Left renal cortex interstitium (tissue), 4 donors: ENCODE data around the gene SLC6A18. TPM values are rescaled to one million over a fixed set of nuclear protein-coding genes. Genes with fewer than 3 reads are reported as not detected.
A peak's percentile ranks its signal among the peaks of the same experiment; 100 is the strongest.

Experiments
- DNase-seq, 4 donors: peaks; one replicate each; pipeline ENCODE4 v3.0.0-alpha.2; 2013; ENCODE audit warnings: low read depth in 4 of 4, low spot score in 2 of 4, missing footprints in 1 of 4
- polyA plus RNA-seq, 4 donors: library from polyadenylated mRNA; unstranded; fragments of 120-200 nt; gene quantifications; one replicate each; pipeline ENCODE4 v1.2.1, GENCODE V29; 2013; ENCODE audit not compliant: insufficient read length in 4 of 4

SLC6A18 gene
- polyA plus RNA-seq, 4 donors = 0.29 to 5.4 (median 1.3) TPM

DNA sequence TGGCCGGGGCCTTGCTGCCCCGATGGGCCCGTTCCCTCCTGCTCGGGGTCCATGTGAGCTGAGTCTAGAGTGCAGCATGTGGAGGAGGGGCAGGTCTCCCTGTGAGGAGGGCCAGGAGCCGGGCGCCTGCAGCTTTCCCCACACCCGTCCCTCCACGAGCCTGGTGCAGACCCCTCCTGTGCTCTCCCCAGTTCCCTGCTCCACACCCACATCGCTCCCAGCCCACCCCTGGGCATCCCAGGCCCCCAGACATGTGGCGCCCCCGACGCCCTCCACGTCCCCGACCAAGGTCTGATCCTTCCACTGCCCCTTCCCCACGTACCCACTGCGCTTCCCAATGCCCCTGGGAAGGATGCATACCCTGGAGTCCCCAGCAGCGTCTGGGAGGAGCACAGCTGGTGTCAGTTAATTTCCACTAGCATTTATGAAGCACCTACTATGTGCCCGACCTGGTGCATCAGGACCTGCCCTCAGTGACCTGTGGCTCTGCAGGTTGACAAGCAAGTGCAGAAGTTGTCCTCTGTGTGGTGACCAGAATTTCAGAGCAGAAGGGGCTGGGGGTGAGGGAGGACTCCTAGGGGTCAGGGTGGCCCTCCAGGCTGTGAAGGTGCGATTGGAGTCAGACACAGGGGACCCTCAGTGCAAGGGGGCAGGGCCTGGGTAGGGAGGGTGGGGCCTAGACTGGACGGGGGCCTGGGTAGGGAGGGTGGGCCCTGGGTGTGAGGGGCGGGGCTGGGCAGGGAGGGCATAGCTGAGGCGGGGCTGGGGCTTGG is 10.8 kb upstream of the SLC6A18 start:
- DNase-seq = no peak

DNA sequence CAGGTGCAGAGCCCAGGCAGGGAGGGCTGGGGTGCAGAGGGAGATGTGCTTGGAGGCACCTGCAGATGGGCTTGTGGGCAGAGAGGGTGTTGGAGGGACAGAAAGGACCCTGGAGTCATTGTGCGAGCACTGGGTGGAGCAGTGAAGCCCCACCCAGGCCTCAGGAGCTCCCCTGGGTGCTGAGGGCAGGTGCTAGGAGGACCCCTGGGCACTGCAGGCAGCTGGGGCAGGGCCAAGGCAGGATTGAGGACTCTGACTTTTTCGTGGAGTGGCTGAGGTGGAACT is 10.3 kb upstream of the SLC6A18 start:
- DNase-seq = no peak

DNA sequence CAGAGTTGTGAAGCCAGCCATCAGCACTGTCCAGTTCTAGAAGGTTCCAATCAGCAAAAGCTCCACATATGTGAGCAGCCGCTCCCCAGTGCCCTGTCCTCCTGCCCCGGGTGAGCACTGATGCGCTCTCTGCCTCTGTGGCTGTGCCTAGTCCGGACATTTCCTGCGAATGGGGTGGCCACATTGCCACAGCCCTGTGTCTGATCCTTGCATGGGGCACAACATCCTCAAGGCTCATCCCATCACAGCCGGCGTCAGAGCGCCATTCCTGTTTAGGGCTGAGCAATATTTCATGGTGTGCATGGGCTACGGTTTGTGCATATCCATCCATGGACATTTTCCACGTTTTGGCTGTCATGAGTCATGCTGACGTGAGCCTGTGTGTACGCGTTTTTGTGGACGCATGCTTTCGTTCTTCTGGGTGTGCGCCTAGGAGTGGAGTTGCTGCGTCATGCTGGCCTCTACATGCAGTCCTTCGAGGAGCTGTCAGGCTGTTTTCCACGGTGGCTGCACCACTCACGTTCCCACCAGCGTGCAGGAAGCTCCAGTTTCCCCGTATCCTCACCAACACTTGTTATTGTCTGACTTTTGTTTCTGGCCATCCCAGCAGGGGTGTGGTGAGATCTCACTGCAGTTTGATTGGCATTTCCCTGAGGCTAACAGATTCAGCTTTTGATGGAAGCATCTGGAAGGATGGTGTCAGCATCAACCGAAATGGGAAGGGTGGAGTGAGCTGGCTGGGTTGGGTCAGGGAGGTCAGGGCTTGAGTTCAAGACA is 9.7 kb upstream of the SLC6A18 start:
- DNase-seq = no peak

DNA sequence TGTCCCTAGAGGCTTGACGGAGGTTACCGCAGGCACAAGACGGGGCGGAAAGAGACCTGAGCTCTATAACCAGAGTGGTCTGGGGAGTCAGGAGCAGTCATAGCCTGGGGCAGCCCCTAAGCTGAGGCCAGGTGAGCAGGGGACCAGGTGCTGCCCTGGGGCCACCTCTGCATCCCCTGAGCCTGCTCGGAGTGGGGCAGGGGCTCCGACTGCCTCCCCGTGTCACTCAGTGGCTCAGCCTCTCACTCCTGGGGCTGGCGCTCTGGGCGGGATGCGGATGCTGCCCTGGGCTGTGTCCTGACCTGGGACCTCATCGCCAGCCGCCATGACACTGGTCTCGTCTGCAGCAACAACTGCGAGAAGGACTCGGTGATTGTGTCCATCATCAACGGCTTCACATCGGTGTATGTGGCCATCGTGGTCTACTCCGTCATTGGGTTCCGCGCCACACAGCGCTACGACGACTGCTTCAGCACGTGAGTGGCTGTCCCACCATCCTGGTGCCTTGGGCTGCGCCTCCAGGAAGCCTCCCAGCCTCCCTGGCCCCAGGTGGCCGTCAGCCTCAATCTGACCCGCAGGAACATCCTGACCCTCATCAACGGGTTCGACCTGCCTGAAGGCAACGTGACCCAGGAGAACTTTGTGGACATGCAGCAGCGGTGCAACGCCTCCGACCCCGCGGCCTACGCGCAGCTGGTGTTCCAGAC is 8.8 kb upstream of the SLC6A18 start:
- DNase-seq = no peak

DNA sequence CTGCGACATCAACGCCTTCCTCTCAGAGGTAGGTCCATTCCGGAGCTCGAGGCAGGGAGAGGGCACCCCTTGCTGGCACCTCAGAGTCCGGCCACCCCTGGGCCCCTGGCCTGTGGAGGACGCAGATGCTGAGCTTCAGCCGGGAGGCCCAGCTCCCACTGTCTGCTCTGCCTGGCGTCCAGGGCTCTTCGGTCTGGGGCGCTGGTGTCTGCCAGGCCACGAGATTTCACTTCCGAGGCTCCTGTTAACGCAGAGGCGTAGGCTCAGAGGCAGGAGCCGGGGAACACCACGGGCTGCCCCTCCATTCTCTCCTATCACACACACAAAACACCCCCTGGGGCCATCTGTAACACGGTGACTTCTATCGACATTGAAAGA is 8.3 kb upstream of the SLC6A18 start:
- no peak for DNase-seq

DNA sequence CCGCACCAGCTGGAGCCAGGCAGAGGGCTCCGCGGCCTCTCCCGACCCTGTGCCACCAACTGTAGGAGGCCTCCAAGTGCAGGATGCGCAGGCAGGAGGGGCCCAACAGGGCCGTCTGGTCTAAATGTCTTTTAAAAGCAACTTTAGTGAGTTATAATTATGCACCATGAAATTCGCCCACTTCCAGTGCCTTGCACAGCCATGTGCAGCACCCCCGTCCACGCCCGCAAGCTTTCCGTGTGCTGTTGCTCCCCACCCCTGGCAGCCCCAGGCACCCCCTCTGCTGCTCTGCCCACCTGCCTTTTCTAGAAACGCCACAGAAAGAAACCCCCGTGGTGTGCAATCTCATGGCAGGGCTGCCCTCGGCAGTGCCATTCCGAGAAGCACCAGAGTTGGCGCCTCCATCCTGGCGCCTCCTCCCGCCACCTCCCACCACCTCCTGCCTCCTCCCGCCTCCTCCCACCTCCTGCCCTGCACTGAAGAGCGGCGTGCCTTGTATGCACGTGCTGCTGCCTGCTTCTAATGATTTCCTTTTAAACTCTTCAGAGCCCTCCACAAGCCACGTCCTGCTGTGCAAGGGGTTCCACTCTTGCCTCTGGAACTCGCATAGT is 7.5 kb upstream of the SLC6A18 start:
- no peak for DNase-seq

DNA sequence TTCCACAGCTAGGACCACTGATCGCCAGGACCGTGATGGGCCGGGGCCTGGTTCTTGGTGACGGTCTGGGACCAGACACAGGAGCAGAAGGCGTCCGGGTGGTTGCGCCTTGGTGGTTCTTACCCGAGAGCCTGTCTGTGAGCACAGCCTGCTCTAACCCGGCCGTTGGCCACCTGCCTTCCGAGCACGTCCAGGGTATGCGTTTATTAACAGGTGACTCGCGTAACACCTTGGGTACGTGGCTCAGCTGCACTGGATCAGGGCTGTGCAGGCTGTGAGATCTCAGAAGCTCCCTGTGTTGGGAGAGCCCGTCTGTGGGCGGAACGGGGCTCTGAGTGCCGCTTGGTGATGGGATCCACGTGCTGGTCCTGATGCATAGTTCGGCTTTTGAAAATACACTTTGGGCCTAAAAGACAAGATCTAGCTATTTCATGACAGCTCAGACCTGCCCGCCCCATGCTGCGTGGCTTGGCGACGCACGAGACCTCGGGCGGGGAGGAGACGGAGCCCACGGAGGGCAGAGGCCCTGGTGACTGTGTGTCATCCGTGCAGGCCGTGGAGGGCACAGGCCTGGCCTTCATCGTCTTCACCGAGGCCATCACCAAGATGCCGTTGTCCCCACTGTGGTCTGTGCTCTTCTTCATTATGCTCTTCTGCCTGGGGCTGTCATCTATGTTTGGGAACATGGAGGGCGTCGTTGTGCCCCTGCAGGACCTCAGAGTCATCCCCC is 6.7 kb upstream of the SLC6A18 start:
- DNase-seq = no peak

DNA sequence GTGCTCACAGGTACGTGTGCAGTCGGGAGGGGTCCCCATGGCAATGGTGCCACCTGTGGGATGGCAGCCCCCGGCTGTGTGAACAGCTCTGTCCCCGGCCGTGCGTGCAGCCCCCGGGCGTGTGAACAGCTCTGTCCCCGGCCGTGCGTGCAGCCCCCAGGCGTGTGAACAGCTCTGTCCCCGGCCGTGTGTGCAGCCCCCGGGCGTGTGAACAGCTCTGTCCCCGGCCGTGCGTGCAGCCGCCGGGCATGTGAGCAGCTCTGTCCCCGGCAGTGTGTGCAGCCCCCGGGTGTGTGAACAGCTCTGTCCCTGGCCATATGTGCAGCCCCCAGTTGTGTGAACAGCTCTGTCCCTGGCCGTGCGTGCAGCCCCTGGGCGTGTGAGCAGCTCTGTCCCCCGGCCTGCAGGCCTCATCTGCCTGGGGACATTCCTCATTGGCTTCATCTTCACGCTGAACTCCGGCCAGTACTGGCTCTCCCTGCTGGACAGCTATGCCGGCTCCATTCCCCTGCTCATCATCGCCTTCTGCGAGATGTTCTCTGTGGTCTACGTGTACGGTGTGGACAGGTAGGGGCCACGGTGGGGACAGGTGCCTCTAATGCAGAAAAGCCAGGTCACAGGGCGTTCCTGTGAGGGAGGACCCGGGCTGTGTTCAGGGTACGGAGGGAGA is 5.9 kb upstream of the SLC6A18 start:
- DNase-seq = no peak

DNA sequence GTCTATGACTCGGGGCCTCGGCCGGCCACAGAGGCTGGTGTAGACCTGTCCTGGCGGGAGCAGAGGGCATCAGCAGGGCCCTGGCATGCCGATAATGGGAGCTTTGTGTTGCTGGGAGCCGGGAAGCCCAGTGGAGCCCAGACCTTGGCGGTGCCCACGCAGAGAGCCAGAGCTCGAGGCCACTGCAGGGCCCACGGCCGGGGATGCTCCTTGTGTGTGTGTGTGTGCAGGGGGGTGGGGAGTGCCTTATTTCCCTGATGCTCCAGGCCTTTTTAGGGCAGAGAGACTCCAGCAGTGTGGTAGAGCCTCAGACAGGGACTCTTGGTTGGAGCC is 5.4 kb upstream of the SLC6A18 start:
- DNase-seq = no peak

DNA sequence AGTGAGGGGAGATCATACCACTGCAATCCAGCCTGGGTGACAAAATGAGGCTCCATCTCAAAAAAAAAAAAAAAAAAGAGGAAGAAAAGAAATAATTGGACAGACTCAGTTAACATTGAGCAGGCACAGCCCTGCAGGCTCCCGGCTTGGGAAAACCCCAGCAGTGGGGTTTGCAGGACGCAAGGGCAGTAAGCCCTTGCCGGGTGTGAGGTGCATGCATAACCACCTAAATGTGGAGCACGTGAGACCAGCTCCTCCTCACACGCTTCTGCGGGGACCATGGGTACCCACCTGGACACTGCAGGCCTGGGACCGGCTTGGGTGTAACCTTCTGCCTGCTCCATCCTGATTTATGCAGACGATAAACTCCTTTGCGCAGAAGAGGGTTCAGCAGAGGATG is 4.8 kb upstream of the SLC6A18 start:
- no peak for DNase-seq

DNA sequence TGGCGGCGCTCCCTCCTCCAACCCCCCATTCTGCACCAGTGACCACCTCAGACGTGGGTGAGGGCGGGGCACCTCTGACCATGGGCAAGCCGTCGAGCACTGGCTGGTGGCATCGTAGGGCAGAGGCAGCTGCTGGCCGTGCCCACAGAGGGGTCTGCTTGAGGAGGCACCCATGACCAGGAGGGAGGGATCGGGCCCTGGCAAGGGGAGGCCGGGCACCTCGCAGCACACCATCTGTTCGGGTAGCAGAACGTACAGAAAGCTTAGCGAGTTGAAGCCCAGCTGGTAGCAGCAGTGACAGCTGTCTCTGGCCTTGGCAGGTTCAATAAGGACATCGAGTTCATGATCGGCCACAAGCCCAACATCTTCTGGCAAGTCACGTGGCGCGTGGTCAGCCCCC is 4.3 kb upstream of the SLC6A18 start:
- DNase-seq = no peak

DNA sequence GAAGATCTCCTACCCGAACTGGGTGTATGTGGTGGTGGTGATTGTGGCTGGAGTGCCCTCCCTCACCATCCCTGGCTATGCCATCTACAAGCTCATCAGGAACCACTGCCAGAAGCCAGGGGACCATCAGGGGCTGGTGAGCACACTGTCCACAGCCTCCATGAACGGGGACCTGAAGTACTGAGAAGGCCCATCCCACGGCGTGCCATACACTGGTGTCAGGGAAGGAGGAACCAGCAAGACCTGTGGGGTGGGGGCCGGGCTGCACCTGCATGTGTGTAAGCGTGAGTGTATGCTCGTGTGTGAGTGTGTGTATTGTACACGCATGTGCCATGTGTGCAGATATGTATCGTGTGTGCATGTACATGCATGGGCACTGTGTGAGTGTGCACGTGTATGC is 3.5 kb upstream of the SLC6A18 start:
- DNase-seq = no peak

DNA sequence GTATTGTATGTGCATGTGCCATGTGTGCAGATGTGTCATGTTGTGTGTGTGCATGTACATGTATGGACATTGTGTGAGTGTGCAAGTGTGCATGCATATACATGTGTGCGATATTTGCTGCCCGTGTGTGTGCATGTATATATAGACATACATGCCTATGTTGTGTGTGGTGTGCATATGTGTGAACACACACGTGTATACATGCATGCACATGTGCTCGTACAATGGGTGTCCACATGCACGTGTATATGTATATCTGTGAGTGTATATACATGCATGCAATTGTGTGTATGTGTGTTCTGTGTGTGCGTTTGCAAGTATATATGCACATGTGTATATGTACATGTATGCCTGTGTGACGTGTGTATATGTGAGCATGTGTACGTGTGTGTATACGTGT is 3.0 kb upstream of the SLC6A18 start:
- no peak for DNase-seq

DNA sequence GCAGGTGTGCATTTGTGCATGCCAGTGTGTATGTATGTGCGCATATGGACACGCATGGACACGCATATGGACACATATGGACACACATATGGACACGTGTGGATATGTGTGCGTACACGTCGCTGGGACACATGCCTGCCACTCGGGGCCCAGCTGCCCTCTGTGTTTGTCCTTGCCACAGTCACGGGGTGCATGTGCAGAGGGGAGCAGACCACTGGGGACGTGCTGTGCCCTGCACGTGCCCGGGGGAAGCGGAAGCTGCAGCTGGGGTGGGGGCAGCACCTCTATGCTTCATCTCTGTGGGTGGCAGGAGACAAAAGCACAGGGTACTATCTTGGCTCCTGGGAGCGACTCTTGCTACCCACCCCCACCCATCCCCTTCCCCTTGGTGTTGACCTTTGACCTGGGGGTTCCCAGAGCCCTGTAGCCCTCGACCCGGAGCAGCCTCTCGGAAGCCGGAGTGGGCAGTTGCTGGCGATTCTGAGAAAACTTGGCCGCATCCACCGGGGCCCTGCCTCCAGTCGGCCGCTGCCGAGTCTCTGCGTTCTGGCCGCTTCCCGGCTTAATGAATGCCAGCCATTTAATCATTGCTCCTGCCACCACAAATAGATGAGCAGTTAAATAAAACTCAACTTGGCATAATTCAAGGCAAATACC is 2.4 kb upstream of the SLC6A18 start:
- DNase-seq = no peak

DNA sequence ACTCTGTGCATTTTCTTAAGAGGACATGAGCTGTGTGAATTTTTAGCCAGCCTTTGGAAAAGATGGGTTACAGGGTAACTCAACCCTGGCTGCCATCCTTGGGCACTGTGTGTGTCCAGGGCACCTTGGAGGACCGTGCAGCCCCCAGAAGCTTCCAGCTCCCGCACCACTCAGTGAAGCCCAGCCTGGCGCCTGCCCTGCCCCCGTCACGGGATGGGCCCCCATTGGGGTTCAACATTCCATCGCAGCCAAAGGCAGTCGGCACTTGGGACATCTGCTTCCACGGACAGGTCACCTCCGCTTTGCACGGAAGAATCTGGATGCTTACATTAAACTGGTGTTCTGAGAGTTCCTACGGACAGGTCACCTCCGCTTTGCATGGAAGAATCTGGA is 1.9 kb upstream of the SLC6A18 start:
- no peak for DNase-seq

DNA sequence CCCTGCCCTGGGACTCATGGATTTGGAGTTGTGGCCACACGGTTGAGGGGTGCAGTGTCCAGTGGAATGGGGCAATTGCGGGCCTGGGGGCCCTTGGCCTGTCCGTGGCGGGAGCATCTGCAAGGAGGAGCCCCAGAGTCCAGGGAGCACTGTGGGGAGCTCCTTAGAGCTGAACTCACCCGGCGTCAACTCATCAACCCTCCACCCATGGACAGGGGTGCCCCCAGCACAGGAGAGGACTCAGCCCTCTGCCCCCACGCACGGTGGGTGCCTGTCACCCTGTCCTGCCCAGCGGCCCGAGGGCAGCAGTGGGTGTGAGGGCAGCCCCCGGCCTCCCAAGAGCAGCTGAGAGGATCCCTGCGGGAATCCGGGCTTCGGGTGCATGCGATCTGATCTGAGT is 550 bp upstream of the SLC6A18 start:
- DNase-seq = no peak

DNA sequence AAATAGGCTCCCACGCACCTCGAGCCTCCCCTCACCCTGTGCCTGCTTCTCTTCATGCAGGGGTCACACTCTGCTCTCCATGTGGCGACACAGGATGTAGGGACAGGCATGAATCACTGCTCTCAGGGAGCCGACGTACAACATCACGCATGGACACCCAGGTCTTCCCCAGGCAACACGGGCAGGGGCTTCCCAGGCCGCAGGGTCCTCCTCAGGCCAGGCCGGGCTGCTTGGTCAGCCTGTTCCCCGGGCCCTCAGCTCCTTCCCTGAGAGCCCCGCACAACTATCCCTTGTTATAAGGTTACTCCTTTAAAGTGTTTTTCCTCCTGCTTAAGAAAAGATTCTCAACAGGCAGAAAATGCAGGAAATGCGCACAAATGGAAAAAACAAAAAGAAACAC is 1.1 kb downstream of the SLC6A18 start:
- DNase-seq = no peak

DNA sequence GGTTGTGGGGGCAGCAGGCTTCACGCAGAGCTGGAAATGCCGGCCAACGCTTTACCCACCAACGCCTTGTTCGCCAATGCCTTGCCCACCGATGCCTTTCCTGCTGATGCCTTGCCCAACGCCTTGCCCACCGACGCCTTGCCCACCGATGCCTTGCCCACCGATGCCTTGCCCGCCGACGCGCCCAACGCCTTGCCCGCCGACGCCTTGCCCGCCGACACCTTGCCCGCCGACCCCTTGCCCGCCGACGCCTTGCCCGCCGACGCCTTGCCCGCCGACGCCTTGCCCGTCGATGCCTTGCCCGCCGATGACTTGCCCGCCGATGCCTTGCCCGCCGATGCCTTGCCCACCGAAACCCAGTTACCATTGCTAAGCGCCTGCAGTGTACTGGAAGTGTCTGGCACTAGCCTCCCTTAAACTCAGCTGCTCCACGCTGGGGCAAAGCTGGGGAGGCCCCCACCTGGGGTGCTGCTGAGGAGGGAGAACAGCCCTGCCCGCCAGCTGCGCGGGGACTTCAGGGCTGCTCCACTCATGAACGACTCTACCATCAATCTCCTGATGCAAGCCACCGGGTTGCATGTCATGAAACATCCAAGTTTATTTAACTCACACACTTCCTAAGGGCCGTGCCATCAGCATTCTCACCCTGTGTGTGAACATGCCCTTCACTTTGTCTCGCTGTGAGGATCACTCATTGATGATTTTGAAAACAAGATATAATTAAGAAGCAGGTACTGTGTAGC is 1.8 kb downstream of the SLC6A18 start:
- no peak for DNase-seq

DNA sequence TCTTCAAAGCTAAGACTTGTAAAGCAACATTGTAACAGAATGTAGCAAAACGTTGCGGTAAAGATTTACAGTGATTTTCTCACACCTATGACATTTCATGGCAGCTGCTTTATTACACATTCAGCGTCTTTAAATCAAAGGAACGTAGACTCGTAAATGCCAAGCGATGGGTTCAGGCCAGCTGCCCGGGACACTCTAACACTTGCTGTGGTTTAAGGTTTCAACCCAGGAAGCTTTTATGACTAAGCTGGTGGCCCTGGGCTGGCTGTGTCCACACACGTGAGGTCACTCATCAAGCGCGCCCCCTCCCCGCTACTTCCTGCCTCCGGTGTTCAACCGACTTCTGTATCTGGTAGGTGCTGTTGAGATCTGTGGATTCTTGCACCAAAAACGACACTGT is 2.5 kb downstream of the SLC6A18 start:
- DNase-seq = peak in 3 of 4 donors; percentile 47 to 53 (median 49)
